NCI-H2171 treated with DMSO at 0.1 percent for 48 hours (cell line): Measurements from ENCODE around the gene PLXNA4.

Experiments used
- DNase-seq: peaks from one replicate; lab custom pipeline; 2025; lab: John Stamatoyannopoulos, UW

Gene PLXNA4

GRCh38 chr7:132562690-132563089 lies 13.6 kb downstream of the PLXNA4 start:
- DNase-seq: no peak

GRCh38 chr7:132561763-132562162 lies 14.5 kb downstream of the PLXNA4 start:
- no peak for DNase-seq

GRCh38 chr7:132560825-132561529 lies 15.3 kb downstream of the PLXNA4 start:
- DNase-seq: no peak

- no peak for DNase-seq
Measured at GRCh38 chr7:132560105-132560504, 16.2 kb downstream of the PLXNA4 start.

GRCh38 chr7:132558815-132559214 lies 17.5 kb downstream of the PLXNA4 start:
- no peak for DNase-seq

GRCh38 chr7:132557489-132558044 lies 18.7 kb downstream of the PLXNA4 start:
- DNase-seq: peak; percentile 28

GRCh38 chr7:132554446-132554845 lies 21.8 kb downstream of the PLXNA4 start:
- DNase-seq: no peak

GRCh38 chr7:132553031-132553430 lies 23.2 kb downstream of the PLXNA4 start:
- DNase-seq: no peak

- no peak for DNase-seq
Measured at GRCh38 chr7:132551886-132552285, 24.4 kb downstream of the PLXNA4 start.

GRCh38 chr7:132551439-132551838 lies 24.8 kb downstream of the PLXNA4 start:
- DNase-seq: peak; percentile 58

GRCh38 chr7:132548489-132549078 lies 27.7 kb downstream of the PLXNA4 start:
- no peak for DNase-seq

GRCh38 chr7:132547821-132548220 lies 28.4 kb downstream of the PLXNA4 start:
- DNase-seq: no peak

GRCh38 chr7:132546366-132547127 lies 29.7 kb downstream of the PLXNA4 start:
- no peak for DNase-seq

- DNase-seq: no peak
Measured at GRCh38 chr7:132545756-132546155, 30.5 kb downstream of the PLXNA4 start.

GRCh38 chr7:132544999-132545398 lies 31.3 kb downstream of the PLXNA4 start:
- no peak for DNase-seq

- DNase-seq: no peak
Measured at GRCh38 chr7:132544025-132544424, 32.2 kb downstream of the PLXNA4 start.

GRCh38 chr7:132542895-132543294 lies 33.4 kb downstream of the PLXNA4 start:
- DNase-seq: no peak

GRCh38 chr7:132541656-132542055 lies 34.6 kb downstream of the PLXNA4 start:
- DNase-seq: no peak

GRCh38 chr7:132537456-132538145 lies 38.7 kb downstream of the PLXNA4 start:
- DNase-seq: no peak

- DNase-seq: no peak
Measured at GRCh38 chr7:132536654-132537395, 39.4 kb downstream of the PLXNA4 start.

- no peak for DNase-seq
Measured at GRCh38 chr7:132533916-132534315, 42.4 kb downstream of the PLXNA4 start.
